ENCODE measurements around the gene CD68. TPM values are rescaled to one million over a fixed set of nuclear protein-coding genes. Genes with fewer than 3 reads are reported as not detected.

The CD68 gene
- polyA plus RNA-seq, 1 experiment = 93.2 TPM

DNA sequence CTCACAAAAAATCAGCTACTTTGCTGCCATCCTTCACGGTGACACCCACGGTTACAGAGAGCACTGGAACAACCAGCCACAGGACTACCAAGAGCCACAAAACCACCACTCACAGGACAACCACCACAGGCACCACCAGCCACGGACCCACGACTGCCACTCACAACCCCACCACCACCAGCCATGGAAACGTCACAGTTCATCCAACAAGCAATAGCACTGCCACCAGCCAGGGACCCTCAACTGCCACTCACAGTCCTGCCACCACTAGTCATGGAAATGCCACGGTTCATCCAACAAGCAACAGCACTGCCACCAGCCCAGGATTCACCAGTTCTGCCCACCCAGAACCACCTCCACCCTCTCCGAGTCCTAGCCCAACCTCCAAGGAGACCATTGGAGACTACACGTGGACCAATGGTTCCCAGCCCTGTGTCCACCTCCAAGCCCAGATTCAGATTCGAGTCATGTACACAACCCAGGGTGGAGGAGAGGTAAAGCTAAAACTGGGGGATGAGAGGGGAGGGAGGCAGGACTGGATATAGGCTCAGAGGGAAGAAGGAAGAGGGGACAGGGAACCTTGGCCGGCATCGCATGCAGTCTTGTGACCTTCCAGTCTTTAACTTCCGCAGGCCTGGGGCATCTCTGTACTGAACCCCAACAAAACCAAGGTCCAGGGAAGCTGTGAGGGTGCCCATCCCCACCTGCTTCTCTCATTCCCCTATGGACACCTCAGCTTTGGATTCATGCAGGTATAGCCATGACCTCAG lies 581 bp downstream of the CD68 start:
- Histone ChIP-seq H3K36me3 (ENCODE audit: control insufficient read depth, insufficient read depth, low read length) (peaks cover 27% of the 10 kb centered on the region), H3K27me3 (ENCODE audit: control insufficient read depth, insufficient read depth, low read length) (no peaks in the 10 kb centered on the region), H3K4me3 (ENCODE audit: low read depth, low read length) (peak overlapping the region; percentile 6; the same call in 1 of the 2 replicates)
- TF ChIP-seq CTCF (IDR thresholded peaks at IDR 0.05; ENCODE audit: insufficient read depth, low read depth, low read length) = no peak
- DNase-seq (ENCODE audit: low read depth) = no peak
- ChIA-PET CTCF (interaction anchor here (0.7 to 2.7 kb wide), 5 partner anchors 9 to 108 kb away, joined by 3 to 22 read pairs (median 4); partner anchors contain the start of genes SOX15 and TP53), POLR2A (no interaction called here)

DNA sequence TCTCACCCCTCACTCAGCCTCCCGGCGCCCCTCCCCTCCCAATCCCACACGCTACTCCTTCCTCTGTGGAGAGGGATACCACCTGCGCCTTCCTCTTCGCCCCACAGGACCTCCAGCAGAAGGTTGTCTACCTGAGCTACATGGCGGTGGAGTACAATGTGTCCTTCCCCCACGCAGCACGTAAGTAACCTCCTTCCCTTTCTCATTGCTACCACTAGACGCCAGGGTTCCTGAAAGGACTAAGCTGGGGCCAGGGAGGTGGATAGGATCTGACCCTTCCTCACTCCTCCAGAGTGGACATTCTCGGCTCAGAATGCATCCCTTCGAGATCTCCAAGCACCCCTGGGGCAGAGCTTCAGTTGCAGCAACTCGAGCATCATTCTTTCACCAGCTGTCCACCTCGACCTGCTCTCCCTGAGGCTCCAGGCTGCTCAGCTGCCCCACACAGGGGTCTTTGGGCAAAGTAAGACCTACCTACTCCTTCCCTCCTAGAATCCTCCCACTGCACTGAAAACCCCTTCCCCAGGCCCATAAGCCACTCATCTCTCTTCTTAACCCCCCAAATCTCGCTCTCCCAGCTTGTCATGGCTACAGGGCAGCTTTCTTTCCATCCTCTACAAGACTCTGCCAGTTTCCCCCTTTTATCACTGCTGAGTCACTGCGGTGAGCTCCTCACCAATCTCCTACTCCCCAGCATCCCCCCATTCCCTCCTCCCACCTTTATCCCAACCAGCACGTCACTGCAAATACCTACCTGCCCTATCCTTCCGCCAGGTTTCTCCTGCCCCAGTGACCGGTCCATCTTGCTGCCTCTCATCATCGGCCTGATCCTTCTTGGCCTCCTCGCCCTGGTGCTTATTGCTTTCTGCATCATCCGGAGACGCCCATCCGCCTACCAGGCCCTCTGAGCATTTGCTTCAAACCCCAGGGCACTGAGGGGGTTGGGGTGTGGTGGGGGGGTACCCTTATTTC lies 1.5 kb downstream of the CD68 start:
- POLR2A ChIA-PET = no interaction called here
- peaks cover 20% of the 10 kb centered on the region for H3K36me3 ChIP-seq (ENCODE audit: control insufficient read depth, insufficient read depth, low read length)
- no peak overlapping the region for H3K4me3 ChIP-seq (ENCODE audit: low read depth, low read length)
- DNase-seq (ENCODE audit: low read depth) = no peak
- no peaks in the 10 kb centered on the region for H3K27me3 ChIP-seq (ENCODE audit: control insufficient read depth, insufficient read depth, low read length)
- CTCF ChIA-PET = interaction anchor here (0.7 to 2.7 kb wide), 4 partner anchors 9 to 518 kb away, joined by 3 to 22 read pairs (median 4); partner anchors contain the start of gene SOX15
- TF ChIP-seq CTCF (IDR thresholded peaks at IDR 0.05; ENCODE audit: insufficient read depth, low read depth, low read length) = no peak

DNA sequence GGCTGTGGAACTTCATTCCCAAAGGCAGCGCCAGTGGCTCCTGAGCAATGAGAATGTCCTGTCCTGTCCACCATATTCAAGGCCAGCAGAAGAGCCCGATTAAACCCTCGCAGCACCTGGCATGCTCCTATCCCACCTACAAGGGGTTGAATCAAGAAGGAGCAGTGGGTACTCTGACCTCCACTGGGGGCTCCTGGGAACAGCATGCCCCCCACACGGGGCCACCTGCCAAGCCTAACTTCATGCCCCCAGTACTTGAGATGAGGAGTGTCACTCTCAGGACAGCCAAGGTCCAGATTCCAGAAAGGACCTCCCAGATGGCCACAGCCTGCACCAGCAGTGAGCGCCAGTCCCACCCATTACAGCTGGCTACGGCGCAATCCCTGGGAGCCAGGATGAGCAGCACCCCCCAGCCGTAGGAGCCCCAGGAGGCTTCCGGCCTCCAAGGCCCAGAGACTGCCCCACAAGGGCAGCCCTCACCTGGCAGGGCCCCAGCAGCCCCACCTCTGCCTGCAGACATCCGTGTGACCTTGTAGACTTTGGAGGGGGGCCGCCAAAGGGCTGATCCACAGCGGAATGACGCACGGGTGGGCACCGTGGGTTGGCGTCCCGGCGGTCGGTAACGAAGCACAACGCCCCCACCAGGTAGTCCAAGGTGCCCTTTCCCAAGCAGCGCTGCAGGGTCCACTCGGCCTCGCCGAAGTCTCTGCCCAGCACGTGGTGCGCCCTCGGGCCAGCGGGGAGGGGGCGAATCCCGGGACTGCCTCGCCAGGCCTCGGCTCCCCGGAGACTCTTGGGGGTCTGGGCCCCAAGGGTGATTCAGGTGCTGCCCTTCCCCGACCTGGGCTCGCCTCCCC lies 3.2 kb downstream of the CD68 start:
- CTCF ChIA-PET = interaction anchor here (1.7 kb wide), 1 partner anchor 8 kb away, joined by 8 read pairs; no protein-coding TSS in a partner anchor
- Histone ChIP-seq H3K27me3 (ENCODE audit: control insufficient read depth, insufficient read depth, low read length) (no peaks in the 10 kb centered on the region), H3K36me3 (ENCODE audit: control insufficient read depth, insufficient read depth, low read length) (peaks cover 11% of the 10 kb centered on the region), H3K4me3 (ENCODE audit: low read depth, low read length) (peak overlapping the region; percentile 71)
- POLR2A ChIA-PET = interaction anchor here (1.1 kb wide), 1 partner anchor 9 kb away, joined by 16 read pairs; no protein-coding TSS in a partner anchor
- TF ChIP-seq CTCF (IDR thresholded peaks at IDR 0.05; ENCODE audit: insufficient read depth, low read depth, low read length) = no peak
- DNase-seq (ENCODE audit: low read depth) = no peak

- Histone ChIP-seq H3K36me3 (ENCODE audit: control insufficient read depth, insufficient read depth, low read length) (peaks cover 6% of the 10 kb centered on the region), H3K27me3 (ENCODE audit: control insufficient read depth, insufficient read depth, low read length) (no peaks in the 10 kb centered on the region), H3K4me3 (ENCODE audit: low read depth, low read length) (peak within 1 kb of the TSS; percentile 71)
- POLR2A ChIA-PET = interaction anchor here (0.5 to 1.1 kb wide), 4 partner anchors 10 to 407 kb away, joined by 3 to 16 read pairs (median 5); partner anchors contain the start of gene POLR2A
- peak; percentile 87 for DNase-seq (ENCODE audit: low read depth)
- TF ChIP-seq CTCF (IDR thresholded peaks at IDR 0.05; ENCODE audit: insufficient read depth, low read depth, low read length) = no peak
- CTCF ChIA-PET = interaction anchor here (0.7 to 1.7 kb wide), 6 partner anchors 9 to 104 kb away, joined by 3 to 8 read pairs (median 6); partner anchors contain the start of genes FXR2 and SENP3
Measured at GRCh38 chr17:7583253-7584109, 4.0 kb downstream of the CD68 start, which contains the start of gene MPDU1. TSS of gene MPDU1 (plus strand) at chr17:7583852. CDS start at chr17:7583863, 11 bp downstream.

Measured in BJ (cell line).